Stimulated activated CD8-positive, alpha-beta memory T cell treated with anti-CD3 and anti-CD28 coated beads, Interleukin-15, amount 100 ng/mL, for 1 hour (primary cell): ENCODE measurements around the gene TAF1A.
A peak's percentile ranks its signal among the peaks of the same experiment; 100 is the strongest.
"Not testable (repeated sequence)": the region's sequence is repeated elsewhere in the genome, so short reads cannot be mapped to it uniquely, and the experiment has no call there.

Source experiments
- DNase-seq: peaks from one replicate; pipeline ENCODE4 v3.0.0-alpha.2; 2020; ENCODE audit warnings: low read depth

Gene TAF1A

GRCh38 chr1:222589462-222590302, at the start of gene TAF1A:
Gene TAF1A (minus strand): TSS chr1:222589933.
- DNase-seq: peak; percentile 73

DNA sequence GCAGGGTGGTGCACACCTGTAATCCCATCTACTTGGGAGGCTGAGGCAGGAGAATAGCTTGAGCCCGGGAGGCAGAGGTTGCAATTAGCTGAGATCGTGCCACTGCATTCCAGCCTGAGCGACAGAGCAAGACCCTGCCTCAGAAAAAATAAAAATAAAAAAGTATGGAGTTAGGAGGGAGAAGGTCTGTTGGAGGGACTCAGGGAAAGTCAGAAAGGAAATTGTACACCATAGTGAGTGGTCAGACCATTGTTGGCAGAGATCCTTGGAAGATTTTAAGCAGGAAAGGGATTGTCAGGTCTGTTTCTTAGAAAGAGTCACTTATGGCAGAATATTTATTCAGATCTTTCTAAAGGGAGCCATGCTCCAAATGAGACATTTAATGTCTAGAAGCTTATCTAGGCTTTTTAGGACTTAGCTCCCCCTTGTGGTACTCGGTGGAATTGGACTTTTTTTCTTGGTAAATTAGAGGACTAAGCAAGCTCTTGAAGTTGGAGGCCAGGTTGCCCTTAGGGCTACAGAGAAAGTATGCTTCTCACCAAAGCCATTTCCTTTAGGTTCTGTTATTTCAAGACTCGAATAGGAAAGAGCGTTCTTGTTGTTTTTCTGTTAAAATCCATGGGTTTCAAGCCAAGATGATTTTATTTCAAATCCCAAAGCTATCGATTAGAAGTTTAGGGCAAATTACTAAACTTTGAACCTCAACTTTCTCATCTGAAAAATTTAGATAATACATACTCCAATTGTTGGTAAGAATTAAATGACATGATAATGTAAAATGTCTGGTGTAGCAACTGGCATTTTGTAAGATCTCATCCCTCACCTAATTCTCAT, 44.7 kb upstream of the TAF1A start:
- peak; percentile 65 for DNase-seq

- DNase-seq: no peak
Measured at GRCh38 chr1:222632749-222633148, 43.0 kb upstream of the TAF1A start.

DNA sequence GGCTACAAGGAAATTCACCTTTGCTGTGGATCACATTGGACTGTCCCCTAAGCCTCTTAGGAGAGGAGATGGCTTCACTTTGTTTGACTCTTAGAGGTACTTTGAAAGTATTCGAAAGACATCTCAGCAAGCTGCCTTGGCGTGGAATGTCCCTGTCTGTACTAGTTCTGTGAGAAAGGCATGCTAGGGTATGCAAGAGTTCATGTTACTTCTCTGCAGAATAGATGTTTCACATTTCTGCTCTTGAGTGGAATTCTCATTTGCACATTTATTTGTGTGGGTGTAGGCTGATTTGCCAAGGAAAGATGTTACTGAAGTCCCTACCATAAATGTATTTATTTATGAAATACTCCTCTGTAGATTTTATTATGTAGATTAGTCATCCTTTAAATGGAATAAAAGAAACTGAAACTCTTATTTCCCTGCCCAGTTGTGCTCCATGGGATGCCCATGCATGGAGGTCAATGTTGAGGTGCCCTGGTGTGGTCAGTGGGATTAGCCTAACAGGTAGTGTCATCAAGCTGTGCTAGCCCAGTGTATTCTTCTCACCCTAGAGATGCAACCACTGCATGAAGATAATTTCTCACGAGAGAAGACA, 42.0 kb upstream of the TAF1A start:
- no peak for DNase-seq

- DNase-seq: no peak
Measured at GRCh38 chr1:222629921-222630535, 40.3 kb upstream of the TAF1A start.

DNA sequence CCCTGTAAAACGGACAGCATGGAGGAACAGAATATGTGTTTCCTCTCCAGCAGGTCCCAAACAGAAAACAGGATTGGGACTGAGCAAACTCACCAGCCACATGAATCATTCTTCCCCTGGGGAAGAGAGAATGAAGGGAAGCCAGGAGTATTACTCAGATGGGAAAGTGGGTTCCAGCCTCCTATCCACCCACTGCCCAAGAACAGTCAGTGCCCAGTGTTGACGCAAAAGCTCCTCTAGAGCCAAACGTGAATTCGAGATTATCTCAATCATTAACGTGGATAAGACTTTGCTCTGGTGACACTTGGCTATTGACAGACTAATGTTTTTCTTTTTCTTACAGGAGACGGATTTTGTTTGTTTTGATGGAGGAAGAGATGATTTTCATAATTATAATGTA, 37.5 kb upstream of the TAF1A start:
- DNase-seq: no peak

GRCh38 chr1:222624214-222624613, 34.5 kb upstream of the TAF1A start:
- no peak for DNase-seq

- no peak for DNase-seq
Measured at GRCh38 chr1:222623458-222623857, 33.7 kb upstream of the TAF1A start.

DNA sequence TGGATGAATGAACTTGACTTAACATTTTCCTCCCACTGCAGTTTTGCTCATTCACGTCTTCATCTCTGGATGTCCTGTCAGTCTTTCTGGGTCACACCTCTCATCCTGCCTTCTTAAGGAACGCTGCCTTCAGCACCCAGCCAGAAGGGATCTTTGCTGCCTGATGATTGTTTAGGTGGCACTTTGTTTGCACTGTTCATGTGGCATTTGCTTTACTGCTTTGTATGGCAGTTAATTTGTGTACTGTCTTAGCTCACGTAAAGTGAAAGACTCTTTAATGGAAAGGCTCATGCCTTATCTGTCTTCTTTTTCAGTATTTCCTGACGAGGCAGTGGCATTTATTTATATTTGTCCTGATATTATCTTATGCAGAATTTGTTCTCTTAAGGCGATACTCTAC, 33.0 kb upstream of the TAF1A start:
- no peak for DNase-seq

DNA sequence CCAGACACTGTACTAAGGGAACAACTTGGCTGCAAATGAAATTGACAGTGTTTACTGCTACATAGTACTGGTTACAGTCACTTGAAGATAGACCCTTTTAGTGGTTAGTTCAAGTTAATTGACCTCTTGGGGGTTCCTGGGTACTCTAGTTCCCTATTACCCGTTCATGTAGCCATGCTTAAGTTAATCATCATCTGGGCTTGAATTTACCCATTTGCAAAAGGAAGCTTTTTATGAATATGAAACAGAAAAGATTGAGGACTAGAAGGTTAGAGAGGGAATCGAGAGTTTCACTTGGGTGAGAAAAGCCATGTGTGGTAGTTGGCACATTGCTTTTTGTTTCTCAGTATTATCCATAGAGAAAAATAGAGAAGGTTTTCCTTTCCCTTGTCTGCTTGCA, 30.8 kb upstream of the TAF1A start:
- DNase-seq: no peak

- no peak for DNase-seq
Measured at GRCh38 chr1:222618880-222619596, 29.3 kb upstream of the TAF1A start.

GRCh38 chr1:222618001-222618879, 28.5 kb upstream of the TAF1A start, which contains the start of gene MIA3:
Gene MIA3 (plus strand): TSS chr1:222618097. CDS start chr1:222618111, 14 bp downstream.
- peak; percentile 48 for DNase-seq

DNA sequence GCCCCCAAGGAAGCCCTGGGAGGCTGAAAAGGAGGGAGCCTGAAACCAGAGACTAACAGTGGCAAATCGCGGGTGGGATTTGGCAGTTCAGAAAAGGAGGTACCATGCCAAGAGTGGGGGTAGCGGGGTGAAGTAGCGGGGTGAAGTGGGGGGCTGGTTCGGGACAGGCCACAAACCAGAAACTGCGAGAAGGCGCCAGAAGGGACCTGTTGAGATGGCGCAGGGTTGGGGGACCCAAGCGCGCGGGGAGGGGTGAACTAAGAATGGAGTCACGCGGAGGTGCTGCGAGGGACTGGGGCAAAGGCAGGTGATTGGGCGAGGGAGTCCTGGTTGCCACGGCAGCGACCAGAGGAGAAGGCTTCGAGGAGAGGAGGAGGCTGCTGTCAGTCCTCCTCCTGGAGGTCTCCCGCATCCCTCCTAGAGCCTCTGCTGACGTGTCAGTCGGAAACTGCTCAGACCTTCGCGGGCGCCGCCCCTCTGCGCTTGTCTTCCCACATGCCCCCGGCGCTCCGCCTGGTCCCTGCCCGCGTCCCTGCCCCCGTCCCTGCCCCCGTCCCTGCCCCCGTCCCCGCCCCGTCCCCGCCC, 27.7 kb upstream of the TAF1A start:
- peak; percentile 82 for DNase-seq

GRCh38 chr1:222616525-222616924, 26.8 kb upstream of the TAF1A start:
- DNase-seq: no peak

GRCh38 chr1:222613627-222614026, 23.9 kb upstream of the TAF1A start:
- DNase-seq: no peak

DNA sequence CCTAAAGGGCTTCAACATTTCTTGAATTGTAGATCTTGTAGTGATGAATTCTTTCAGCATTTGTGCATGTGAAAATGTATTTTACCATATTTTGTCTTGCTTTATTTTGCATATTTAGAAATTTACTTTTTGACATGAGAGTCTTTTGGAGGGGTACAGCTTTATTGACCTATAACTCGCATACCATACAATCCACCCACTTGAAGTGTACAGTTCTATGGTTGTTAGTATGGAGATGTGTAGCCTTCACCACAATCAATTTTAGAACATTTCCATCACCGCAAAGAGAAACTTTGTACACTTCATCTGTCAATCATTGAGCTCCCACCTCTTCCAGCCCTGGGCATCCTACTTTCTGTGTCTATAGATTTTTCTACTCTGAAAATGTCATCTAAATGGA, 21.0 kb upstream of the TAF1A start:
- no peak for DNase-seq

GRCh38 chr1:222609111-222609510, 19.4 kb upstream of the TAF1A start:
- DNase-seq: not testable (repeated sequence)

- no peak for DNase-seq
Measured at GRCh38 chr1:222606757-222607156, 17.0 kb upstream of the TAF1A start.

- DNase-seq: no peak
Measured at GRCh38 chr1:222601257-222601656, 11.5 kb upstream of the TAF1A start.

DNA sequence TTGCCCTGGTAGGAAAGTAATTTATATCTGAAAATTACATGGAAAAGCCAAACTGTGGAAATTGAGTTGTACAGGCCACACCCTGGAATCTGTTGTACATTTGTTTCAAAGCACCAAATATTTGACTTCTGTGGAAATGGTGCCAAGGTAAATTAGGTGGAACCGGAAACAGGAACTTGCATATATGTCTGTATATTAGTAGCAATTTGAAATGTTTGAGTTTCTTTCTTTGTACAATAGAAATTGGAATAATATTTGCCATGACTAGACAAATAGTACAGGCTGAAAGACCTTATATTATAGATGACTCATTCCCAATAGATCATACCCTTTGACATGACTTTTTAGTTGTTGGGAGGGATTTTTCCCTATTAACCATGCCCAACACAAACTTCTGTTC, 10.5 kb upstream of the TAF1A start:
- no peak for DNase-seq
